Measurements from ENCODE around the gene ZSCAN10.
"Not testable (repeated sequence)": the region's sequence is repeated elsewhere in the genome, so short reads cannot be mapped to it uniquely, and the experiment has no call there.

ZSCAN10 gene

GRCh38 chr16:3098459-3099394, at the start of gene ZSCAN10:
Gene ZSCAN10 (minus strand): TSS chr16:3099294. CDS start chr16:3092937, 6,357 bp downstream.
- no peak for ATAC-seq
- DNase-seq: no peak

GRCh38 chr16:3148256-3149192, 49.4 kb upstream of the ZSCAN10 start:
- ATAC-seq (no peak), DNase-seq (no peak)

- ATAC-seq: no peak
- DNase-seq: no peak
Observed at GRCh38 chr16:3147757-3148104, 48.6 kb upstream of the ZSCAN10 start.

GRCh38 chr16:3147046-3147756, 48.1 kb upstream of the ZSCAN10 start:
- ATAC-seq (no peak), DNase-seq (no peak)

GRCh38 chr16:3145660-3146059, 46.6 kb upstream of the ZSCAN10 start:
- DNase-seq: no peak
- ATAC-seq: no peak

GRCh38 chr16:3145151-3145550, 46.1 kb upstream of the ZSCAN10 start:
- no peak for DNase-seq
- no peak for ATAC-seq

- DNase-seq (no peak), ATAC-seq (no peak)
Observed at GRCh38 chr16:3144321-3144983, 45.4 kb upstream of the ZSCAN10 start.

GRCh38 chr16:3143598-3144320, 44.7 kb upstream of the ZSCAN10 start:
- ATAC-seq (no peak), DNase-seq (no peak)

GRCh38 chr16:3143189-3143588, 44.1 kb upstream of the ZSCAN10 start:
- DNase-seq (no peak), ATAC-seq (no peak)

- DNase-seq (no peak), ATAC-seq (no peak)
Observed at GRCh38 chr16:3142770-3143169, 43.7 kb upstream of the ZSCAN10 start.

- ATAC-seq (no peak), DNase-seq (no peak)
Observed at GRCh38 chr16:3142327-3142726, 43.2 kb upstream of the ZSCAN10 start.

GRCh38 chr16:3141781-3142311, 42.8 kb upstream of the ZSCAN10 start:
- ATAC-seq: no peak
- no peak for DNase-seq

- ATAC-seq (no peak), DNase-seq (no peak)
Observed at GRCh38 chr16:3140603-3141427, 41.7 kb upstream of the ZSCAN10 start.

- DNase-seq, ATAC-seq: not testable (repeated sequence)
Observed at GRCh38 chr16:3139561-3139960, 40.5 kb upstream of the ZSCAN10 start.

- ATAC-seq (no peak), DNase-seq (no peak)
Observed at GRCh38 chr16:3138823-3139426, 39.8 kb upstream of the ZSCAN10 start.

- ATAC-seq (no peak), DNase-seq (no peak)
Observed at GRCh38 chr16:3138342-3138741, 39.2 kb upstream of the ZSCAN10 start.

GRCh38 chr16:3137267-3137666, 38.2 kb upstream of the ZSCAN10 start:
- no peak for ATAC-seq
- DNase-seq: no peak

- ATAC-seq: peak; percentile 67
- no peak for DNase-seq
Observed at GRCh38 chr16:3135126-3135715, 36.1 kb upstream of the ZSCAN10 start.

Data from stimulated activated naive CD8-positive, alpha-beta T cell treated with anti-CD3 and anti-CD28 coated beads, Interleukin-15, Interleukin-2, amounts not matched to agents 100 U/mL and 50 U/mL, for 24 hours (primary cell).